Measurements from ENCODE around the gene PPP1R16B.

GRCh38 chr20:38875175-38875993 lies 69.9 kb downstream of the PPP1R16B start:
- TF ChIP-seq CTCF (IDR thresholded peaks at IDR 0.05) (no peak), POLR2A (IDR thresholded peaks at IDR 0.05) (no peak)

Measured in vagina (tissue), 2 donors.